Ishikawa (cell line): ENCODE data around the gene CHST15.

Experiments used
- CEBPB ChIP-seq: IDR thresholded peaks from 2 replicates; pipeline ENCODE4 v1.6.1; 2012
- CREB1 ChIP-seq: IDR thresholded peaks from 2 replicates; pipeline ENCODE4 v1.6.1; 2012; ENCODE audit warnings: low read depth
- EP300 ChIP-seq: IDR thresholded peaks from 2 replicates; pipeline ENCODE4 v1.6.1; 2012; ENCODE audit warnings: borderline replicate concordance
- FOXM1 ChIP-seq: IDR thresholded peaks from 2 replicates; pipeline ENCODE4 v1.6.1; 2012; ENCODE audit warnings: low read depth, borderline replicate concordance
- NFIC ChIP-seq: IDR thresholded peaks from 2 replicates; pipeline ENCODE4 v1.6.1; 2012
- RAD21 ChIP-seq: IDR thresholded peaks from 2 replicates; pipeline ENCODE4 v1.6.1; 2012; ENCODE audit warnings: low read depth
- TAF1 ChIP-seq: IDR thresholded peaks from 2 replicates; pipeline ENCODE4 v1.6.1; 2012; ENCODE audit warnings: low read depth, mild to moderate bottlenecking
- TCF12 ChIP-seq: IDR thresholded peaks from 2 replicates; pipeline ENCODE4 v1.6.1; 2012; ENCODE audit warnings: low read depth
- TEAD4 ChIP-seq: IDR thresholded peaks from 2 replicates; pipeline ENCODE4 v1.6.1; 2012
- YY1 ChIP-seq: IDR thresholded peaks from 2 replicates; pipeline ENCODE4 v1.6.1; 2012; ENCODE audit warnings: low read depth
- TF ChIP-seq, protein P1 (sequence below): IDR thresholded peaks from 2 replicates; pipeline ENCODE4 v1.6.1; 2012
- TF ChIP-seq, protein P2 (sequence below): IDR thresholded peaks from 2 replicates; pipeline ENCODE4 v1.6.1; 2012
- TF ChIP-seq, protein P3 (sequence below): IDR thresholded peaks from 2 replicates; pipeline ENCODE4 v1.6.1; 2012; ENCODE audit warnings: low read depth, mild to moderate bottlenecking

DNA sequence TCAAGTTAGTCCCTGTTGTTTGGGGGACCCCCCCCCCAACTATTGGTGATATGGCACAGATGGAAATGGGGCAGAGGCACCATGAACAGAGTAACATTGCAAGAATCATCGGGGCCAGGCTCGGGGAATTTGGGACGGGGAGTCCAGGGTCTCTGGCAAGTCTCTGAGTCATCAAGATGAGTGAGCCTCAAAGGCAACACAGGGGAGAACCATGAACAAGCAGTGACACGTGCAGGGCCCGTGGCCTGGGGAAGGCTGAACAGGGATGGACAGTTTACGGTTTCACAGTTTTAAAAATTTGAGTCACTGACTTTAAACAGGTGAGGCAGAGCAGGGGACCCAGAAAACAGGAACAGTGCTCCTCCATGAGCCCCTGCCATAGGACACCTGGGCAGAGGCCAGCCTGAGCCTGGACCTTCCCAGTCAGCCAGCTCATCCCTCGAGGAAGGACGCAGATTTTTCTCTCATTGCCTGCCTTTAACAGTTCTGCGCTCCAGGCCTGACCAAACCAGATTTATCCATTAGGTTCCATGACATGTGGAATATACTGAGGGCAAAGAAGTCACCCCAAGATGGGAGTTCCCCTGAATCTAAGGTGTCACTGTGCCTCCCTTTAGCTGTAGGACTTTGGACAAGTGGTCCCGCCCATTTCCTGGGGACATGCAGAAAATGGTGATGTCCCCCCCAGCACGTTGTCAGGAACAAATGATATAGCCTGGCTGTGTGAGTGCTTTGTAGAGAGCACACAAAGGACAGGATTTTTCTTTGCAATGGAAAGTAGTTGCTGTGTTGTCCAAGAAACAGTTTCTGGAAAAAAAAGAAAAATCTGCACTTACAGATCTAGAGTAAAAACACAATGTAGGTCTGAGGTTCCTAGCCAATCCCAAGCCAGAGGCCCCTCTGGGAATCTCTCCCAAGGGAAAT is 23.8 kb downstream of the CHST15 start:
- TF ChIP-seq, protein P1, sequence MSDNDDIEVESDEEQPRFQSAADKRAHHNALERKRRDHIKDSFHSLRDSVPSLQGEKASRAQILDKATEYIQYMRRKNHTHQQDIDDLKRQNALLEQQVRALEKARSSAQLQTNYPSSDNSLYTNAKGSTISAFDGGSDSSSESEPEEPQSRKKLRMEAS: no peak
- TF ChIP-seq EP300: no peak
- no peak for TF ChIP-seq TEAD4
- no peak for TF ChIP-seq TCF12
- no peak for TF ChIP-seq CREB1
- no peak for TF ChIP-seq TAF1
- TF ChIP-seq RAD21: no peak
- no peak for TF ChIP-seq YY1
- TF ChIP-seq FOXM1: no peak
- TF ChIP-seq CEBPB: no peak
- TF ChIP-seq, protein P2, sequence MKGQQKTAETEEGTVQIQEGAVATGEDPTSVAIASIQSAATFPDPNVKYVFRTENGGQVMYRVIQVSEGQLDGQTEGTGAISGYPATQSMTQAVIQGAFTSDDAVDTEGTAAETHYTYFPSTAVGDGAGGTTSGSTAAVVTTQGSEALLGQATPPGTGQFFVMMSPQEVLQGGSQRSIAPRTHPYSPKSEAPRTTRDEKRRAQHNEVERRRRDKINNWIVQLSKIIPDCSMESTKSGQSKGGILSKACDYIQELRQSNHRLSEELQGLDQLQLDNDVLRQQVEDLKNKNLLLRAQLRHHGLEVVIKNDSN: no peak
- no peak for TF ChIP-seq NFIC
- TF ChIP-seq, protein P3, sequence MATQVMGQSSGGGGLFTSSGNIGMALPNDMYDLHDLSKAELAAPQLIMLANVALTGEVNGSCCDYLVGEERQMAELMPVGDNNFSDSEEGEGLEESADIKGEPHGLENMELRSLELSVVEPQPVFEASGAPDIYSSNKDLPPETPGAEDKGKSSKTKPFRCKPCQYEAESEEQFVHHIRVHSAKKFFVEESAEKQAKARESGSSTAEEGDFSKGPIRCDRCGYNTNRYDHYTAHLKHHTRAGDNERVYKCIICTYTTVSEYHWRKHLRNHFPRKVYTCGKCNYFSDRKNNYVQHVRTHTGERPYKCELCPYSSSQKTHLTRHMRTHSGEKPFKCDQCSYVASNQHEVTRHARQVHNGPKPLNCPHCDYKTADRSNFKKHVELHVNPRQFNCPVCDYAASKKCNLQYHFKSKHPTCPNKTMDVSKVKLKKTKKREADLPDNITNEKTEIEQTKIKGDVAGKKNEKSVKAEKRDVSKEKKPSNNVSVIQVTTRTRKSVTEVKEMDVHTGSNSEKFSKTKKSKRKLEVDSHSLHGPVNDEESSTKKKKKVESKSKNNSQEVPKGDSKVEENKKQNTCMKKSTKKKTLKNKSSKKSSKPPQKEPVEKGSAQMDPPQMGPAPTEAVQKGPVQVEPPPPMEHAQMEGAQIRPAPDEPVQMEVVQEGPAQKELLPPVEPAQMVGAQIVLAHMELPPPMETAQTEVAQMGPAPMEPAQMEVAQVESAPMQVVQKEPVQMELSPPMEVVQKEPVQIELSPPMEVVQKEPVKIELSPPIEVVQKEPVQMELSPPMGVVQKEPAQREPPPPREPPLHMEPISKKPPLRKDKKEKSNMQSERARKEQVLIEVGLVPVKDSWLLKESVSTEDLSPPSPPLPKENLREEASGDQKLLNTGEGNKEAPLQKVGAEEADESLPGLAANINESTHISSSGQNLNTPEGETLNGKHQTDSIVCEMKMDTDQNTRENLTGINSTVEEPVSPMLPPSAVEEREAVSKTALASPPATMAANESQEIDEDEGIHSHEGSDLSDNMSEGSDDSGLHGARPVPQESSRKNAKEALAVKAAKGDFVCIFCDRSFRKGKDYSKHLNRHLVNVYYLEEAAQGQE: no peak
